Upper lobe of right lung (tissue), 1 donor: ENCODE results near the gene ARL8B. TPM values are rescaled to one million over a fixed set of nuclear protein-coding genes. Genes with fewer than 3 reads are reported as not detected.
"Not testable (repeated sequence)": the region's sequence is repeated elsewhere in the genome, so short reads cannot be mapped to it uniquely, and the experiment has no call there.

Source experiments
- ATAC-seq: fragments of 200-7000 bp; cut with Tn5 transposase; one replicate; pipeline ENCODE4 v1.9.1; 2020; ENCODE audit warnings: mild to moderate bottlenecking, moderate library complexity
- DNase-seq: peaks from one replicate; pipeline ENCODE4 v3.0.0-alpha.2; 2020
- H3K27ac ChIP-seq: fragments of 200-600 bp; one replicate; pipeline ENCODE4 v1.8.0; 2022
- H3K27me3 ChIP-seq: fragments of 200-600 bp; one replicate; pipeline ENCODE4 v1.8.0; 2022; ENCODE audit warnings: mild to moderate bottlenecking
- H3K36me3 ChIP-seq: fragments of 200-600 bp; one replicate; pipeline ENCODE4 v1.8.0; 2022
- H3K4me1 ChIP-seq: fragments of 200-600 bp; one replicate; pipeline ENCODE4 v1.8.0; 2022
- H3K4me3 ChIP-seq: fragments of 200-600 bp; one replicate; pipeline ENCODE4 v1.8.0; 2022; ENCODE audit warnings: mild to moderate bottlenecking
- H3K9me3 ChIP-seq: fragments of 200-600 bp; one replicate; pipeline ENCODE4 v1.8.0; 2022
- CTCF ChIP-seq: fragments of 200-600 bp; IDR thresholded peaks from one replicate; pipeline ENCODE4 v1.8.0; 2022; ENCODE audit warnings: antibody characterized with exemption
- intact Hi-C: fragments of 100-400 bp; cut with DNase I; formaldehyde crosslinking; loops from one replicate; pipeline ENCODE4 v1.11.0; 2022
- total RNA-seq: library from RNA; stranded (reverse); fragmentation: NEBNext Ultra II Directional; extraction: Animal tissue kit (Norgen Biotek cat#: 25700); gene quantifications from one replicate; pipeline ENCODE4 v1.2.1, GENCODE V29; 2021
- donor health status: DM: no; HTN: yes; CAD: no; lungs with severe emphysema.

The ARL8B gene
- total RNA-seq, 1 donor from 2014 or later: 91.5 TPM

- TF ChIP-seq CTCF: no peak
- peaks cover 61% of the 10 kb centered on the region for H3K36me3 ChIP-seq
- ATAC-seq: no peak
These were observed 59.5 kb downstream of the ARL8B start for GRCh38 chr3:5181469-5182141.

DNA sequence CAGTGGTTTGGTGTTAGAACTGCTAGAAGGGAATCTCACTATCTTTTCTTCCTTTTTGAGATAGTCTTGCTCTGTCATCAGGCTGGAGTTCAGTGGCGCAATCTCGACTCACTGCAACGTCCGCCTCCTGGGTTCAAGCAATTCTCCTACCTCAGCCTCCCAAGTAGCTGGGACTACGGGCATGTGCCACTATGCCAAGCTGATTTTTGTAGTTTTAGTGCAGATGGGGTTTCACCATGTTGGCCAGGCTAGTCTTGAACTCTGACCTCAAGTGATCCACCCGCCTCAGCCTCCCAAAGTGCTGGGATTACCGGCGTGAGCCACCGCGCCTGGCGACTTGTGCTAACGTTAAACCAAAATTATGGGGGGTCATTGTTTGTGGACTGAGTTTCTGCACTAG, 61.6 kb downstream of the ARL8B start:
- Histone ChIP-seq H3K36me3 (peaks cover 46% of the 10 kb centered on the region), H3K4me1 (peaks cover 18% of the 10 kb centered on the region)
- H3K4me3 ChIP-seq, intact Hi-C loops, H3K27ac ChIP-seq, H3K27me3 ChIP-seq, H3K9me3 ChIP-seq, DNase-seq, ATAC-seq: not testable (repeated sequence)

More at GRCh38 chr3:5181469-5182141, 59.5 kb downstream of the ARL8B start:
- intact Hi-C loops: no loop called here
- no peak overlapping the region for H3K27ac ChIP-seq
- no peaks in the 10 kb centered on the region for H3K27me3 ChIP-seq
- H3K9me3 ChIP-seq: no peaks in the 10 kb centered on the region
- DNase-seq: no peak
- H3K4me1 ChIP-seq: peaks cover 18% of the 10 kb centered on the region
- H3K4me3 ChIP-seq: no peak overlapping the region

GRCh38 chr3:5184499-5184898, 62.4 kb downstream of the ARL8B start:
- H3K27ac ChIP-seq: no peak overlapping the region
- DNase-seq (no peak), ATAC-seq (no peak)
- H3K4me1 ChIP-seq: peaks cover 22% of the 10 kb centered on the region
- H3K36me3 ChIP-seq: peaks cover 38% of the 10 kb centered on the region
- no peaks in the 10 kb centered on the region for H3K27me3 ChIP-seq
- TF ChIP-seq CTCF: no peak
- no peaks in the 10 kb centered on the region for H3K9me3 ChIP-seq
- H3K4me3 ChIP-seq: no peak overlapping the region
- intact Hi-C loops: no loop called here

- Histone ChIP-seq H3K36me3 (peaks cover 31% of the 10 kb centered on the region), H3K9me3 (no peaks in the 10 kb centered on the region), H3K4me3 (no peak overlapping the region), H3K27me3 (no peaks in the 10 kb centered on the region), H3K4me1 (peaks cover 26% of the 10 kb centered on the region), H3K27ac (no peak overlapping the region)
- DNase-seq: no peak
- intact Hi-C loops: no loop called here
- no peak for ATAC-seq
- no peak for TF ChIP-seq CTCF
These were observed 63.1 kb downstream of the ARL8B start for GRCh38 chr3:5185093-5185673.

DNA sequence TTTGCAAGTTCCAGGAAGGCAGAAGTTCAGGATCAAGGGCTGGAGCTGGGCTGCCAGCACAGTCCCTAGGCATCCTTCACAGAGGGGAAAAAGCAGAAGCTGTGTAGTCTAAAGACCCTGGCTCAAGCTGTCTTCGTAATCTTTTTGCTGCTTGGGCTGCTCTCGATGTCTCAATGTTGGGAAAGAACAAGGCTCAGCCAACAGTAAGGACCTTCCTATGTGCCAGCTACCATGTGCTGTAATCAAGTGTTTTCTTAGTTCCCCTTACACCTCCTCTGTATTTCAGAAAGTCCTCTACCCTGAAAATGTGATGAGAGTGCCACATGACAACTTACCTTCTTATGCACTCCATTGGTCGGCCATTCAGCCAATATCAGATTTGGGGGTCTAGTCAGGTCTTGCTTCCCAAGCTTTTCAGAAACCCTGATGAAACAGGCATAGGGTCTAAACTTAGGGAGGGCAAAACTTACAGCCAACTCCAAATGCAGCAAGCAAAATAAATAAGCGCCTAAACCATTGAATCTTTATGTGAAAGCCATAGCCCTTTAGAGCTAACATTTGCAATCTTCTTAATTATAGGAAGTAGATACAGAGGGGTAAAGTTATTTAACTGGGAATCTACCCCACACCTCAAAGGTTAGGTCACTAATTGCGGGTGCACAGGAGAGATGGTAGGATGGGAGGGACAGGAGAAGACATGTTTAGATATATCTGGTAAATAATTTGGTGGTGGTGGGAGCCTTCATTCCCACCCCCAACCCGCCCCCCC, 64.2 kb downstream of the ARL8B start:
- Histone ChIP-seq H3K27ac (peak overlapping the region; percentile 78), H3K9me3 (no peaks in the 10 kb centered on the region), H3K4me1 (peaks cover 35% of the 10 kb centered on the region), H3K36me3 (peaks cover 20% of the 10 kb centered on the region), H3K27me3 (no peaks in the 10 kb centered on the region), H3K4me3 (peak overlapping the region; percentile 92)
- intact Hi-C loops: no loop called here
- DNase-seq (no peak), ATAC-seq (peak; percentile 7)
- no peak for TF ChIP-seq CTCF

- intact Hi-C loops: no loop called here
- TF ChIP-seq CTCF: no peak
- Histone ChIP-seq H3K4me1 (peaks cover 41% of the 10 kb centered on the region), H3K36me3 (peaks cover 15% of the 10 kb centered on the region), H3K27me3 (no peaks in the 10 kb centered on the region), H3K27ac (peak overlapping the region; percentile 78), H3K4me3 (peak overlapping the region; percentile 92), H3K9me3 (no peaks in the 10 kb centered on the region)
- DNase-seq (no peak), ATAC-seq (no peak)
These were observed 64.7 kb downstream of the ARL8B start for GRCh38 chr3:5186858-5187155.
